Calu3 (cell line): ENCODE measurements around the gene ALOX12B. TPM values are rescaled to one million over a fixed set of nuclear protein-coding genes. Genes with fewer than 3 reads are reported as not detected.
A peak's percentile ranks its signal among the peaks of the same experiment; 100 is the strongest.
"Not testable (repeated sequence)": the region's sequence is repeated elsewhere in the genome, so short reads cannot be mapped to it uniquely, and the experiment has no call there.

Experiments used
- BruUV-seq: library from RNA; stranded (reverse); fragments of 400-500 nt; replicated peaks from 2 replicates; lab custom pipeline; 2021; lab: Mats Ljungman, UMichigan
- CTCF ChIA-PET: fragments of 300-600 bp; sonication (Branson Sonifier 250); formaldehyde crosslinking; loops from one replicate; lab custom pipeline; 2022; ENCODE audit warnings: antibody characterized with exemption; lab: Charles Lee
- DNase-seq: peaks from one replicate; pipeline ENCODE4 v3.0.0; 2022
- H3K27ac Mint-ChIP-seq: one replicate; pipeline ENCODE4 v1.8.0; 2022; ENCODE audit warnings: mixed read lengths; ENCODE audit not compliant: unreplicated experiment
- H3K27me3 Mint-ChIP-seq: one replicate; pipeline ENCODE4 v1.8.0; 2022; ENCODE audit warnings: mixed read lengths; ENCODE audit not compliant: unreplicated experiment
- H3K36me3 Mint-ChIP-seq: one replicate; pipeline ENCODE4 v1.8.0; 2022; ENCODE audit warnings: mild to moderate bottlenecking, moderate library complexity, mixed read lengths; ENCODE audit not compliant: insufficient read depth, unreplicated experiment
- H3K4me1 Mint-ChIP-seq: one replicate; pipeline ENCODE4 v1.8.0; 2022; ENCODE audit warnings: mild to moderate bottlenecking, low read depth, mixed read lengths; ENCODE audit not compliant: unreplicated experiment
- H3K4me3 Mint-ChIP-seq: one replicate; pipeline ENCODE4 v1.8.0; 2022; ENCODE audit warnings: mild to moderate bottlenecking, low read depth, moderate library complexity, mixed read lengths; ENCODE audit not compliant: unreplicated experiment
- H3K9me3 Mint-ChIP-seq: one replicate; pipeline ENCODE4 v1.8.0; 2022; ENCODE audit warnings: low read depth, mixed read lengths; ENCODE audit not compliant: unreplicated experiment
- intact Hi-C: fragments of 100-400 bp; cut with micrococcal nuclease; formaldehyde crosslinking; loops from one replicate; pipeline ENCODE4 v1.10.0; 2022; ENCODE audit not compliant: unreplicated experiment
- total RNA-seq: library from RNA; stranded (reverse); gene quantifications from 2 replicates; pipeline ENCODE4 v1.2.3, GENCODE V29; 2022
- TF ChIP-seq, protein P1 (sequence below): fragments of 200-600 bp; IDR thresholded peaks from one replicate; pipeline ENCODE4 v1.8.0; 2022; ENCODE audit warnings: antibody characterized with exemption; ENCODE audit not compliant: unreplicated experiment

Gene ALOX12B
- total RNA-seq, 1 experiment from 2014 or later, result not detected

DNA sequence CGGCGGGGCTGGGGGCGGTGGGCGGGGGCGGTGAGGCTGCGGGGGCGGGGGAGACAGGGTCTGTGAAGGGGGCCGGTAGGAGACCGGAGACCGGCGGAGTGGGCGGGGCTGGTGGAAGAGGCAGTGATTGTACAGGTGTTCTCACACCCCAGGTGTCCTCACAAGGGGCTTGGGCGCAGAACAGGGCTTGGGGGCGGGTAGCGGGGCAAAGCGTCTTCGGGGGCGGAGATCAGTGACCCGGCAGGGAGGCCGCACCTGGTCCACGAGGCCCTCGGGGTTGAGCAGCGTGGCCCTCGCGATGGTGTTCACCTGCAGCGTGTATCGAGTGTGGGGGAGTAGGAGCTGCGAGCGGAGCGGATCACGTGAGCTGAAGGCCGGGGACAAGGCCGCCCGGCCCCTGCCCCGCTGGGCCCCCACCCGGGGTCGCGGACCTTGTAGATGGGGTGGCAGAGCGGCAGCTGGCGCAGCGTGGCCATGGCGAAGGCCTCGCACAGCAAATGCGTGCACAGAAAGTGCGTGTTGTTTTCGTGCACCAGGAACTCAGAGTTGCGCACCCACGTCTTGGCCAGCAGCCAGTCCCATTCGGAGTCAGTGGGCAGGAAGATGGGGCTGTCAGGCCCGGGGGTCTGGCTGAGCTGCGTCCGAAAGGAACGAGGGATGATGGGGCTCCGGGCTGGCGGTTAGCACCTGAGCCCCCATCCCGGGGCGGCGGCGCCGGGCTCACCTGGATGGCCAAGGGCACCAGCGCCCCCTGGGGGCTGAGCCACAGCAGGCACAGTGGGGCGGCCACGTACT, 22.3 kb upstream of the ALOX12B start:
- Mint-ChIP-seq H3K9me3 (no peaks in the 10 kb centered on the region), H3K4me1 (peaks cover 24% of the 10 kb centered on the region), H3K4me3 (peak overlapping the region; percentile 46), H3K36me3 (peaks cover 4% of the 10 kb centered on the region), H3K27me3 (peaks cover 42% of the 10 kb centered on the region), H3K27ac (no peak overlapping the region)
- no TSS peak for BruUV-seq
- DNase-seq, result peak; percentile 82
- TF ChIP-seq, protein P1, sequence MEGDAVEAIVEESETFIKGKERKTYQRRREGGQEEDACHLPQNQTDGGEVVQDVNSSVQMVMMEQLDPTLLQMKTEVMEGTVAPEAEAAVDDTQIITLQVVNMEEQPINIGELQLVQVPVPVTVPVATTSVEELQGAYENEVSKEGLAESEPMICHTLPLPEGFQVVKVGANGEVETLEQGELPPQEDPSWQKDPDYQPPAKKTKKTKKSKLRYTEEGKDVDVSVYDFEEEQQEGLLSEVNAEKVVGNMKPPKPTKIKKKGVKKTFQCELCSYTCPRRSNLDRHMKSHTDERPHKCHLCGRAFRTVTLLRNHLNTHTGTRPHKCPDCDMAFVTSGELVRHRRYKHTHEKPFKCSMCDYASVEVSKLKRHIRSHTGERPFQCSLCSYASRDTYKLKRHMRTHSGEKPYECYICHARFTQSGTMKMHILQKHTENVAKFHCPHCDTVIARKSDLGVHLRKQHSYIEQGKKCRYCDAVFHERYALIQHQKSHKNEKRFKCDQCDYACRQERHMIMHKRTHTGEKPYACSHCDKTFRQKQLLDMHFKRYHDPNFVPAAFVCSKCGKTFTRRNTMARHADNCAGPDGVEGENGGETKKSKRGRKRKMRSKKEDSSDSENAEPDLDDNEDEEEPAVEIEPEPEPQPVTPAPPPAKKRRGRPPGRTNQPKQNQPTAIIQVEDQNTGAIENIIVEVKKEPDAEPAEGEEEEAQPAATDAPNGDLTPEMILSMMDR, result peak; percentile 76
- CTCF ChIA-PET, result interaction anchor here (1.1 to 2.0 kb wide), 5 partner anchors 10 to 50 kb away, joined by 3 to 11 read pairs (median 4); no protein-coding TSS in a partner anchor
- intact Hi-C loops, result no loop called here

DNA sequence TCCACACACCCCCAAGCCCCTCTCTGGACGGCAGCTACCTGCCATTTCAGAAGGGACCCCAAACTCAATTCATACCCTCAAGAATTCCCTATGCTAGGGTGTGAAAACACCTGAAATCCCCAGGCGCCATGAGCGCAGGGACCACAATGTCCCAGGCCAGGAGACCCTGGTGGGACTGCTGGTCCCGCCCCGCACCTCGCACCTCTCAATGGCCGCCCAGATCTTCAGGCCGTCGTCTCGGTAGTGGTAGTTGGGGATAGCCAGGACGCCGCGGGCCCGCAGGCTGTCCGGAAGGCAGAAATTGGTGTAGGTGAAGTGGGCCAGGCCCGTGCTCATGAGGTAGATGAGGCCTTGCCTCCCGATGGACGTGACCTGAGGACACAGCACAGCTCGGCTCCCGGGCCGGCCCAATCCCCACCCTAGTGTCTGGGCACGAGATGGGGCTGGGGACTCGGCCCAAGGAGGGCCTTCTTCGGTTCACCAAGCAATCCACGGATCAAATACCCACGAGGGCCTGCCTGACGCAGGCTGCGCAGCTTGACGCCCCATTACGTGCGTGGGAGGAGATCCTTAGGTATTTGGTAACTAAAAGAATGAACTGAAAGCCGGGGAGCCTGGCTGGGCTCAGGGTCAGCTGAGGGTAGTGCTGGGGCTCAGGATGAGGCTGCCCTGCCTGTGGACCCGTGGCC, 21.6 kb upstream of the ALOX12B start:
- no peak for DNase-seq
- Mint-ChIP-seq H3K27me3 (peaks cover 34% of the 10 kb centered on the region), H3K4me3 (peak overlapping the region; percentile 46), H3K36me3 (peaks cover 4% of the 10 kb centered on the region), H3K4me1 (peaks cover 24% of the 10 kb centered on the region), H3K9me3 (no peaks in the 10 kb centered on the region), H3K27ac (no peak overlapping the region)
- CTCF ChIA-PET, result interaction anchor here (0.8 to 2.0 kb wide), 6 partner anchors 11 to 49 kb away, joined by 4 to 11 read pairs (median 4); no protein-coding TSS in a partner anchor
- TF ChIP-seq, protein P1, result no peak
- BruUV-seq, result no TSS peak
- intact Hi-C loops, result no loop called here

GRCh38 chr17:8106980-8107379, 19.5 kb upstream of the ALOX12B start:
- H3K4me1 Mint-ChIP-seq, result peaks cover 31% of the 10 kb centered on the region
- H3K9me3 Mint-ChIP-seq, intact Hi-C loops, CTCF ChIA-PET, H3K4me3 Mint-ChIP-seq, BruUV-seq, H3K36me3 Mint-ChIP-seq, DNase-seq, H3K27ac Mint-ChIP-seq: not testable (repeated sequence)
- H3K27me3 Mint-ChIP-seq, result peaks cover 14% of the 10 kb centered on the region

- BruUV-seq, result no TSS peak
- no peak overlapping the region for H3K4me3 Mint-ChIP-seq
These were observed 18.5 kb upstream of the ALOX12B start for GRCh38 chr17:8105957-8106398.

More at GRCh38 chr17:8105957-8106398, 18.5 kb upstream of the ALOX12B start:
- H3K9me3 Mint-ChIP-seq, result no peaks in the 10 kb centered on the region
- CTCF ChIA-PET, result no interaction called here
- H3K27me3 Mint-ChIP-seq, result peaks cover 4% of the 10 kb centered on the region
- TF ChIP-seq, protein P1, result no peak
- peak overlapping the region; percentile 62 for H3K27ac Mint-ChIP-seq
- DNase-seq, result no peak
- H3K36me3 Mint-ChIP-seq, result no peaks in the 10 kb centered on the region
- intact Hi-C loops, result no loop called here
- H3K4me1 Mint-ChIP-seq, result peaks cover 31% of the 10 kb centered on the region
